Measurements from ENCODE around the gene ZCWPW2.

Gene ZCWPW2

GRCh38 chr3:28556195-28556594 lies 207.7 kb downstream of the ZCWPW2 start:
- Histone ChIP-seq H3K4me2 (ENCODE audit: low read depth, low read length, poor library complexity, severe bottlenecking) (no peak overlapping the region), H3K9ac (ENCODE audit: low read depth, low read length, poor library complexity, severe bottlenecking) (no peak overlapping the region), H3K27me3 (ENCODE audit: insufficient read depth, low read length, poor library complexity, severe bottlenecking) (no peaks in the 10 kb centered on the region), H3K9me2 (replicated peaks; ENCODE audit: low read depth, low read length) (no peaks in the 10 kb centered on the region), H3K9me3 (ENCODE audit: insufficient read depth, low read depth, low read length) (no peaks in the 10 kb centered on the region; the same call in 1 of the 2 replicates), H3K4me3 (ENCODE audit: low read length, poor library complexity, severe bottlenecking) (no peak overlapping the region), H3K4me1 (ENCODE audit: insufficient read depth, low read length, poor library complexity, severe bottlenecking) (no peaks in the 10 kb centered on the region), H3K36me3 (ENCODE audit: insufficient read depth, low read length) (no peaks in the 10 kb centered on the region), H2AFZ (ENCODE audit: low read length) (no peak overlapping the region), H3F3A (ENCODE audit: low read depth) (no peaks in the 10 kb centered on the region), H3K79me2 (ENCODE audit: insufficient read depth, low read length) (no peaks in the 10 kb centered on the region), H4K20me1 (ENCODE audit: insufficient read depth, low read length, poor library complexity, severe bottlenecking) (no peaks in the 10 kb centered on the region)
- no peak for TF ChIP-seq CTCF (conservative IDR thresholded peaks at IDR 0.05; ENCODE audit: low read length)
- TF ChIP-seq EZH2phosphoT487 (IDR thresholded peaks at IDR 0.05; ENCODE audit: borderline replicate concordance) = no peak

GRCh38 chr3:28564211-28564610 lies 215.7 kb downstream of the ZCWPW2 start:
- TF ChIP-seq CTCF (conservative IDR thresholded peaks at IDR 0.05; ENCODE audit: low read length) = no peak
- TF ChIP-seq EZH2phosphoT487 (IDR thresholded peaks at IDR 0.05; ENCODE audit: borderline replicate concordance) = no peak
- no peak overlapping the region for H2AFZ ChIP-seq (ENCODE audit: low read length)

GRCh38 chr3:28569357-28569756 lies 220.8 kb downstream of the ZCWPW2 start:
- Histone ChIP-seq H3F3A (ENCODE audit: low read depth) (no peaks in the 10 kb centered on the region), H4K20me1 (ENCODE audit: insufficient read depth, low read length, poor library complexity, severe bottlenecking) (no peaks in the 10 kb centered on the region), H2AFZ (ENCODE audit: low read length) (no peak overlapping the region), H3K9ac (ENCODE audit: low read depth, low read length, poor library complexity, severe bottlenecking) (no peak overlapping the region), H3K9me2 (replicated peaks; ENCODE audit: low read depth, low read length) (no peaks in the 10 kb centered on the region), H3K27me3 (ENCODE audit: insufficient read depth, low read length, poor library complexity, severe bottlenecking) (no peaks in the 10 kb centered on the region), H3K9me3 (ENCODE audit: insufficient read depth, low read depth, low read length) (no peaks in the 10 kb centered on the region), H3K4me3 (ENCODE audit: low read length, poor library complexity, severe bottlenecking) (no peak overlapping the region), H3K4me1 (ENCODE audit: insufficient read depth, low read length, poor library complexity, severe bottlenecking) (no peaks in the 10 kb centered on the region), H3K79me2 (ENCODE audit: insufficient read depth, low read length) (no peaks in the 10 kb centered on the region), H3K4me2 (ENCODE audit: low read depth, low read length, poor library complexity, severe bottlenecking) (no peak overlapping the region), H3K36me3 (ENCODE audit: insufficient read depth, low read length) (no peaks in the 10 kb centered on the region)
- TF ChIP-seq CTCF (conservative IDR thresholded peaks at IDR 0.05; ENCODE audit: low read length) (no peak), EZH2phosphoT487 (IDR thresholded peaks at IDR 0.05; ENCODE audit: borderline replicate concordance) (no peak)

More at GRCh38 chr3:28564211-28564610, 215.7 kb downstream of the ZCWPW2 start:
- H3K9ac ChIP-seq (ENCODE audit: low read depth, low read length, poor library complexity, severe bottlenecking) = no peak overlapping the region
- H3K9me2 ChIP-seq (replicated peaks; ENCODE audit: low read depth, low read length) = no peaks in the 10 kb centered on the region
- no peaks in the 10 kb centered on the region for H3K36me3 ChIP-seq (ENCODE audit: insufficient read depth, low read length)
- no peak overlapping the region for H3K4me3 ChIP-seq (ENCODE audit: low read length, poor library complexity, severe bottlenecking)
- no peaks in the 10 kb centered on the region for H3F3A ChIP-seq (ENCODE audit: low read depth)
- no peaks in the 10 kb centered on the region for H3K9me3 ChIP-seq (ENCODE audit: insufficient read depth, low read depth, low read length)
- H3K79me2 ChIP-seq (ENCODE audit: insufficient read depth, low read length) = no peaks in the 10 kb centered on the region
- H4K20me1 ChIP-seq (ENCODE audit: insufficient read depth, low read length, poor library complexity, severe bottlenecking) = no peaks in the 10 kb centered on the region
- H3K4me1 ChIP-seq (ENCODE audit: insufficient read depth, low read length, poor library complexity, severe bottlenecking) = no peaks in the 10 kb centered on the region
- no peaks in the 10 kb centered on the region for H3K27me3 ChIP-seq (ENCODE audit: insufficient read depth, low read length, poor library complexity, severe bottlenecking)
- H3K4me2 ChIP-seq (ENCODE audit: low read depth, low read length, poor library complexity, severe bottlenecking) = no peak overlapping the region

All from Loucy (cell line).